ENCODE data around the gene UBE2E1. TPM values are rescaled to one million over a fixed set of nuclear protein-coding genes. Genes with fewer than 3 reads are reported as not detected.
A peak's percentile ranks its signal among the peaks of the same experiment; 100 is the strongest.

Gene UBE2E1
- total and polyA plus RNA-seq, 2 donors (not counting 1 experiment from before 2014, with no cell fraction given): 129 to 174 TPM

DNA sequence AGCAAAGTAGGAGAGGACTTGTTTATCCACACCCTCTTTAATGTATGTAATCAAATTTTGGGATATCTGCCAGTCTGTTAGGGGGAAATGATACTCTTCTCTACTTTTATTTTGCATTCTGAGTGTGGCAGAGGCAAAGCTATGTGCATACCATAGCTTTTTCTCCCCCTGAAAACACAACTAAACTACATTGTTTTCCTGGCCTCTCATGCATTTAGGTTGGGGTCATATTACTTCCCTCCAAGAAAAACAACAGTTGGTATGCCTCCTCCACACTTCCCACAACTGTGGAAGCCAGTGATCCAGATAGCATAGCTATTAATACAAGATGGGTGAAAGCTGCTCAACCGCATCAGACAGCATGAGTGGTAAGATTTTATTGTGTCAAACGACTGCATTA, 118.0 kb downstream of the UBE2E1 start:
- Histone ChIP-seq H3K27me3 (ENCODE audit: control insufficient read depth, insufficient read depth, low read length) (no peaks in the 10 kb centered on the region), H3K9me3 (ENCODE audit: control insufficient read depth, insufficient read depth, low read depth, low read length) (no peaks in the 10 kb centered on the region), H3K79me2 (ENCODE audit: control insufficient read depth, insufficient read depth, low read length) (peaks cover under 1% of the 10 kb centered on the region), H3K4me3 (replicated peaks in 1 of 4; ENCODE audit: control extremely low read depth in 1 of 4, insufficient read depth in 1 of 4, low read depth in 3 of 4, low read length in 4 of 4) (no peak overlapping the region), H4K20me1 (ENCODE audit: control insufficient read depth, extremely low read depth, insufficient read depth, low read length) (no peaks in the 10 kb centered on the region), H2AFZ (ENCODE audit: low read length) (no peak overlapping the region), H3K36me3 (ENCODE audit: control insufficient read depth, insufficient read depth, low read length) (peaks cover 3% of the 10 kb centered on the region), H3K4me1 (ENCODE audit: control insufficient read depth, extremely low read depth, insufficient read depth, low read length) (no peaks in the 10 kb centered on the region), H3K4me2 (ENCODE audit: extremely low read depth, insufficient read depth, low read length) (no peak overlapping the region), H3K27ac (ENCODE audit: insufficient read depth, low read length) (no peak overlapping the region), H3K9ac (ENCODE audit: insufficient read depth, low read length) (no peak overlapping the region)
- DNase-seq (ENCODE audit: low read depth in 2 of 2): peak; percentile 84 to 88
- TF ChIP-seq, protein P1, sequence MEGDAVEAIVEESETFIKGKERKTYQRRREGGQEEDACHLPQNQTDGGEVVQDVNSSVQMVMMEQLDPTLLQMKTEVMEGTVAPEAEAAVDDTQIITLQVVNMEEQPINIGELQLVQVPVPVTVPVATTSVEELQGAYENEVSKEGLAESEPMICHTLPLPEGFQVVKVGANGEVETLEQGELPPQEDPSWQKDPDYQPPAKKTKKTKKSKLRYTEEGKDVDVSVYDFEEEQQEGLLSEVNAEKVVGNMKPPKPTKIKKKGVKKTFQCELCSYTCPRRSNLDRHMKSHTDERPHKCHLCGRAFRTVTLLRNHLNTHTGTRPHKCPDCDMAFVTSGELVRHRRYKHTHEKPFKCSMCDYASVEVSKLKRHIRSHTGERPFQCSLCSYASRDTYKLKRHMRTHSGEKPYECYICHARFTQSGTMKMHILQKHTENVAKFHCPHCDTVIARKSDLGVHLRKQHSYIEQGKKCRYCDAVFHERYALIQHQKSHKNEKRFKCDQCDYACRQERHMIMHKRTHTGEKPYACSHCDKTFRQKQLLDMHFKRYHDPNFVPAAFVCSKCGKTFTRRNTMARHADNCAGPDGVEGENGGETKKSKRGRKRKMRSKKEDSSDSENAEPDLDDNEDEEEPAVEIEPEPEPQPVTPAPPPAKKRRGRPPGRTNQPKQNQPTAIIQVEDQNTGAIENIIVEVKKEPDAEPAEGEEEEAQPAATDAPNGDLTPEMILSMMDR (conservative IDR thresholded peaks at IDR 0.05 in 1 of 2, IDR thresholded peaks at IDR 0.05 in 1 of 2; ENCODE audit: low read depth in 1 of 2, low read length in 2 of 2): no peak
- TF ChIP-seq EZH2 (IDR thresholded peaks at IDR 0.05; ENCODE audit: low read length, missing control alignments): no peak

DNA sequence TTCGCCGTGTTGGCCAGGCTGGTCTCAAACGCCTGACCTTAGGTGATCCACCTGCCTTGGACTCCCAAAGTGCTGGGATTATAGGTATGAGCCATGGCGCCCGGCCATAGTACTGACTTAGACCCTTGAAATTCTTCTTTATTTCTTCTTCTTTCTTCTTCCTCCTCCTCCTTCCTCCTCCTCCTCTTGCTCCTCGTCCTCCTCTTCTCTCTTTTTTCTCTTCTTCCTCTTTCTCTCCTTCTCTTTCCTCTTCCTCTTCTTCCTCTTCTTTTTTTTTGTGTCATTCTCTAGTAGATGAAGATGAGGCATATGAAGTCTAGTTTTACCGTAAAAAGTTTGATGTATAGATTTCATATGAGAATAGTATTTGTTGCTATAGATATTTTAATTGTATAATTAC, 120.5 kb downstream of the UBE2E1 start:
- Histone ChIP-seq H3K9ac (ENCODE audit: insufficient read depth, low read length) (no peak overlapping the region), H2AFZ (ENCODE audit: low read length) (no peak overlapping the region), H3K36me3 (ENCODE audit: control insufficient read depth, insufficient read depth, low read length) (no peaks in the 10 kb centered on the region), H3K27ac (ENCODE audit: insufficient read depth, low read length) (no peak overlapping the region), H3K4me1 (ENCODE audit: control insufficient read depth, extremely low read depth, insufficient read depth, low read length) (no peaks in the 10 kb centered on the region), H3K4me2 (ENCODE audit: extremely low read depth, insufficient read depth, low read length) (no peak overlapping the region), H3K9me3 (ENCODE audit: control insufficient read depth, insufficient read depth, low read depth, low read length) (no peaks in the 10 kb centered on the region), H3K4me3 (replicated peaks in 1 of 4; ENCODE audit: control extremely low read depth in 1 of 4, insufficient read depth in 1 of 4, low read depth in 3 of 4, low read length in 4 of 4) (no peak overlapping the region), H4K20me1 (ENCODE audit: control insufficient read depth, extremely low read depth, insufficient read depth, low read length) (no peaks in the 10 kb centered on the region), H3K79me2 (ENCODE audit: control insufficient read depth, insufficient read depth, low read length) (no peaks in the 10 kb centered on the region), H3K27me3 (ENCODE audit: control insufficient read depth, insufficient read depth, low read length) (no peaks in the 10 kb centered on the region)
- DNase-seq (ENCODE audit: low read depth in 2 of 2): no peak
- TF ChIP-seq, protein P1 (conservative IDR thresholded peaks at IDR 0.05 in 1 of 2, IDR thresholded peaks at IDR 0.05 in 1 of 2; ENCODE audit: low read depth in 1 of 2, low read length in 2 of 2): no peak
- no peak for TF ChIP-seq EZH2 (IDR thresholded peaks at IDR 0.05; ENCODE audit: low read length, missing control alignments)

DNA sequence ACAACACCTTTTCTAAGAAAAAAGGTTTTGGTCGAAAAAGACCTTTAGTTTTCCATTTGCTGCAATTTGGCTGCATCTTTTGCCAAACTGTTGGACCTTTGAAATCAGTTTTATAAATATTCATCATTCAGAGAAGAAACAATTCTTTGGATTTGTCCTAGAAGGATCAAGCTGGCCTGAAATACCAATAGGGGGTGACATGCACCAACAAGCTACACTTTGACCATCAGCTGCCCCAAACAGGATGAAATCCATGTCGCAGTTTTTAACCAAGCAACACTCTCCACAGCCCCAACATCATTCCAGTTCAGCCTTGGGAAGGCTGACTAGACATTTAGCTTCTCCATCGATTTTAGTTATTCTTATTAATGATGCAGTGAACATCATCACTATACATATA, 121.0 kb downstream of the UBE2E1 start:
- Histone ChIP-seq H4K20me1 (ENCODE audit: control insufficient read depth, extremely low read depth, insufficient read depth, low read length) (no peaks in the 10 kb centered on the region), H3K9me3 (ENCODE audit: control insufficient read depth, insufficient read depth, low read depth, low read length) (no peaks in the 10 kb centered on the region), H3K4me1 (ENCODE audit: control insufficient read depth, extremely low read depth, insufficient read depth, low read length) (no peaks in the 10 kb centered on the region), H3K4me2 (ENCODE audit: extremely low read depth, insufficient read depth, low read length) (no peak overlapping the region), H3K4me3 (replicated peaks in 1 of 4; ENCODE audit: control extremely low read depth in 1 of 4, insufficient read depth in 1 of 4, low read depth in 3 of 4, low read length in 4 of 4) (no peak overlapping the region), H3K79me2 (ENCODE audit: control insufficient read depth, insufficient read depth, low read length) (no peaks in the 10 kb centered on the region), H3K9ac (ENCODE audit: insufficient read depth, low read length) (no peak overlapping the region), H3K27me3 (ENCODE audit: control insufficient read depth, insufficient read depth, low read length) (no peaks in the 10 kb centered on the region), H2AFZ (ENCODE audit: low read length) (no peak overlapping the region), H3K36me3 (ENCODE audit: control insufficient read depth, insufficient read depth, low read length) (no peaks in the 10 kb centered on the region), H3K27ac (ENCODE audit: insufficient read depth, low read length) (no peak overlapping the region)
- no peak for DNase-seq (ENCODE audit: low read depth in 2 of 2)
- no peak for TF ChIP-seq EZH2 (IDR thresholded peaks at IDR 0.05; ENCODE audit: low read length, missing control alignments)
- TF ChIP-seq, protein P1 (conservative IDR thresholded peaks at IDR 0.05 in 1 of 2, IDR thresholded peaks at IDR 0.05 in 1 of 2; ENCODE audit: low read depth in 1 of 2, low read length in 2 of 2): peak in 1 of 2 donors; percentile 13

Measured in fibroblast of lung (primary cell).